Karpas-422 (cell line): ENCODE results near the gene TMEM223. TPM values are rescaled to one million over a fixed set of nuclear protein-coding genes. Genes with fewer than 3 reads are reported as not detected.
"Not testable (repeated sequence)": the region's sequence is repeated elsewhere in the genome, so short reads cannot be mapped to it uniquely, and the experiment has no call there.

Source experiments
- DNase-seq: peaks from one replicate; pipeline ENCODE4 v3.0.0-alpha.2; 2015
- H2AFZ ChIP-seq: fragments of 200-600 bp; sonication (generic); 2 replicates; pipeline ENCODE4 v1.6.1; 2014; ENCODE audit warnings: antibody characterized with exemption, low read length, mixed read lengths
- H3K27ac ChIP-seq: fragments of 200-600 bp; sonication (generic); 2 replicates; pipeline ENCODE4 v1.5.1; 2014; ENCODE audit warnings: mild to moderate bottlenecking, low read length, moderate library complexity
- H3K27me3 ChIP-seq: fragments of 200-600 bp; sonication (generic); 2 replicates; pipeline ENCODE4 v1.6.1; 2014; ENCODE audit warnings: low read length, mixed read lengths
- H3K36me3 ChIP-seq: fragments of 200-600 bp; sonication (generic); 2 replicates; pipeline ENCODE4 v1.6.1; 2014; ENCODE audit warnings: low read length, mixed read lengths; ENCODE audit not compliant: insufficient read depth
- H3K4me1 ChIP-seq: fragments of 200-600 bp; sonication (generic); 2 replicates; pipeline ENCODE4 v1.6.1; 2014; ENCODE audit warnings: mild to moderate bottlenecking, low read length, mixed read lengths
- H3K4me2 ChIP-seq: fragments of 200-600 bp; sonication (generic); 2 replicates; pipeline ENCODE4 v1.6.1; 2014; ENCODE audit warnings: low read length, low read depth, mild to moderate bottlenecking; ENCODE audit not compliant: poor library complexity, severe bottlenecking
- H3K4me3 ChIP-seq: fragments of 200-600 bp; sonication (generic); 2 replicates; pipeline ENCODE4 v1.5.1; 2014; ENCODE audit warnings: mild to moderate bottlenecking, antibody characterized with exemption, low read length, mixed read lengths
- H3K79me2 ChIP-seq: fragments of 200-600 bp; sonication (generic); 2 replicates; pipeline ENCODE4 v1.6.1; 2014; ENCODE audit warnings: mild to moderate bottlenecking, low read length, mixed read lengths
- H3K9ac ChIP-seq: fragments of 200-600 bp; sonication (generic); 2 replicates; pipeline ENCODE4 v1.6.0; 2014; ENCODE audit warnings: low read length
- H3K9me2 ChIP-seq: fragments of 200-600 bp; sonication (generic), shearing (Covaris generic); replicated peaks from 2 replicates; pipeline ENCODE4 v1.6.0; 2014; ENCODE audit warnings: mild to moderate bottlenecking, low read length, moderate library complexity; ENCODE audit not compliant: insufficient read depth
- H3K9me3 ChIP-seq: fragments of 300-700, 200-600 bp; sonication (generic); 2 replicates; pipeline ENCODE4 v1.6.1; 2014; ENCODE audit warnings: low read length, mixed read lengths
- H4K20me1 ChIP-seq: fragments of 200-600 bp; sonication (generic); 2 replicates; pipeline ENCODE4 v1.6.1; 2014; ENCODE audit warnings: mild to moderate bottlenecking, antibody characterized with exemption, low read length, low read depth; ENCODE audit not compliant: insufficient read depth
- total RNA-seq: library from RNA; depleted of rRNA; stranded (reverse); fragments of >200 nt; shearing (Covaris generic); gene quantifications from 2 replicates; pipeline ENCODE4 v1.2.3, GENCODE V29; 2014; ENCODE audit warnings: low replicate concordance

Gene TMEM223
- total RNA-seq, 1 experiment from 2014 or later: 22.2 TPM

DNA sequence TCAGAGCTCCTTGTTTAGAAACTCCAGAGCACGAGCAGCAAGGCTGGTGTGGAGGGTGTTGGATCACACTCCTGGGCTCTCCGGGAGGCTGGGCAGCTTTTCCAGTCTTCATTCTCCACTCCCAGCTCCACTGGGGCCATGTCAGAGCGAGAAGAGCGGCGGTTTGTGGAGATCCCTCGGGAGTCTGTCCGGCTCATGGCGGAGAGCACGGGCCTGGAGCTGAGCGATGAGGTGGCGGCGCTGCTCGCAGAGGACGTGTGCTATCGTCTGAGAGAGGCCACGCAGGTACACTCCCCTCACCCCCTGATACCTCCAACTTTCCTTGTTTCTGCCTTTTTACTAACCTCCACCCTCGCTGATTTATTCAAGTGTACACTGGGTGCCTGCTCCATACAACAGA is 16.2 kb downstream of the TMEM223 start:
- H3K79me2 ChIP-seq: peaks cover 28% of the 10 kb centered on the region
- H3K4me3 ChIP-seq: no peak overlapping the region

DNA sequence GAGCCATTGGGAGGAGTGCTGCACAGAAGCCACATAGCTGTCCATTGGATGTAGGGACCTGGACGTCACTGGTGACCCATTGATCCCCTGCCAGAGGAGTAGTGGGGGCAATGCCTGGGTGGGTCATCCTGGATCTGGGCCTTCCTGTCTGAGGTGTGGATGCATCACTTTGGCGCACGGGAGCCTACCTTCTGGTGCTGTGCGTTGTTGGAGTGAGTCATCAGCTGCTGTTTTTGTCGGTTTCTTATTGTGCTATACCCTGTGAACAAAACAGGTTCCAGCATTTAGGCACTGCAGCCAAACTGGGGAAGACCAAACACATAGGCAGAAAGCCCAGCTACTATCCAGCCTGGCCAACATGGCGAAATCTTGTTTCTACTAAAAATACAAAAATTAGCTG is 17.4 kb downstream of the TMEM223 start:
- Histone ChIP-seq H3K9me2 (no peaks in the 10 kb centered on the region), H3K4me3 (no peak overlapping the region), H2AFZ (no peak overlapping the region), H3K27me3 (no peaks in the 10 kb centered on the region), H3K4me2 (no peak overlapping the region), H4K20me1 (no peaks in the 10 kb centered on the region), H3K79me2 (peaks cover 28% of the 10 kb centered on the region), H3K9ac (no peak overlapping the region), H3K36me3 (no peaks in the 10 kb centered on the region), H3K27ac (no peak overlapping the region), H3K9me3 (no peaks in the 10 kb centered on the region), H3K4me1 (peaks cover 28% of the 10 kb centered on the region)
- no peak for DNase-seq

More for the DNA sequence above, 16.2 kb downstream of the TMEM223 start:
- no peak overlapping the region for H3K9ac ChIP-seq
- no peak overlapping the region for H3K27ac ChIP-seq
- no peak overlapping the region for H2AFZ ChIP-seq
- H3K36me3 ChIP-seq: no peaks in the 10 kb centered on the region
- H3K4me1 ChIP-seq: peaks cover 19% of the 10 kb centered on the region
- no peaks in the 10 kb centered on the region for H3K9me3 ChIP-seq
- no peak overlapping the region for H3K4me2 ChIP-seq
- H3K27me3 ChIP-seq: no peaks in the 10 kb centered on the region
- H3K9me2 ChIP-seq: no peaks in the 10 kb centered on the region
- DNase-seq: no peak
- H4K20me1 ChIP-seq: no peaks in the 10 kb centered on the region

DNA sequence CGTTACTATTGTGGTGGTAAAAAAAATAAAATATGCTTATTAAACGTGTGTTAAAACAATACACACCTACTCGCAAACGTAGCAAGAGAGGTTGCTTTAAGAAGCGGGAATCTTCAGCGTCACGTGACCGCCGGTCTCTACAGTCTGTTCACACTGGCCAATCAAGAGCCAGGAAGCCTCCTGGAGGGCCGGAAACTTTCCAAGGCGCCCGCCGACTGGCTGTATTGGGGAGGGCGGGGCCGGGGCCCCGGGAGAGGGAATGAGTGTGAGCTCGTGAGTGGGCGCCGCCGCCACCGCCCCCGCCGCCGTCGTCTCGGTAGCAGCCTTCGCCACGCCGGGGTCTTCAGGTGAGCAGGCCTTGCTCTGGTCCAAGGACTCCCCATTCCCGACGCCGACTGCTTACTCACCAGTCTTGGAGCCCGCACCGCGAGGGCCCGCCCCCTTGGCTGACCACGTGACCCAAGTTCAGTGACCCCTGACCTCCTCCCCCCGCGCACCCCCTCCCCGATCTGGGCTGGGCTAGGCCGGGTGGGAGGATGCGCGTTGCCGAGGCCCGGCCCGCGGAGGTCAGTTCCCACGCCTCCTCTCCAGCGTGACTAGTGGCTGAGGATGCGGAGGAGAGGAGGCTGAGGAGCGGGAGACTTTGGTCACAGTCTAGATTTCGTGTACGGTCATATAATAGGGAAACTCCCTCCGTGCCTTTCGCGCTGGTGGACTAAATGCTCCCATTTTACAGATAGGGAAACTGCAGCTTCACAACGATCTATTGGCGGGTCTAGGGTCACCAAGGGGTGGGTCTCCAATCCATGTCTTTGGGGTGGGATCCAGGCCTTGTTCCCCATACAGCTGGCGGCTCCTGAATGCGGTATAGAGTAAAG is 20.4 kb downstream of the TMEM223 start, which contains the start of gene TAF6L:
Gene TAF6L, plus strand, starts transcription at position 253 of the 878 bp plus-strand sequence. CDS start 4,388 bp downstream, outside the sequence.
- Histone ChIP-seq H3K9ac (peak within 1 kb of the TSS; percentile 90), H3K4me2 (peak within 1 kb of the TSS; percentile 98), H3K9me2 (no peaks in the 10 kb centered on the region), H2AFZ (peak within 1 kb of the TSS; percentile 94), H3K4me1 (peaks cover 28% of the 10 kb centered on the region), H4K20me1 (no peaks in the 10 kb centered on the region), H3K4me3 (peak within 1 kb of the TSS; percentile 98), H3K79me2 (peaks cover 28% of the 10 kb centered on the region), H3K36me3 (no peaks in the 10 kb centered on the region), H3K27ac (peak within 1 kb of the TSS; percentile 62), H3K9me3 (no peaks in the 10 kb centered on the region), H3K27me3 (no peaks in the 10 kb centered on the region)
- DNase-seq: peak; percentile 97

DNA sequence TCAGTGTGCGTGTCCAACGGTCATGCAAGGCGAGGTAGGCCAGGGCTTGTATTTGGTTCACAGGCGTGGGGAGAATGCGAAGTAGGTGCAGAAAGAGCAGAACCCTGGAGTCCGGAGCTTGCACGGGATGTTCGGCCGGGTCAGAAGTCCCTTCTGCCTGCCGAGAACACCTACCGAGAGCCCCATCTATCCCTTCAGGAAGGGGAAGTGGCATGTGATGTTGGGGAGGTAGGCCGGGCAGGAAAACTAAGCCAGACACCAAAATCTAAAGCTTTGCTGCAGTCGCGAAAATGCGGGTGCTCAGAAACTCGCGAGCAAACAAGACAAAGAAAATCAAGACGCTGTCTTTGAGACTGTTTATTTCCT is 21.0 kb downstream of the TMEM223 start:
- peak overlapping the region; percentile 90 for H3K9ac ChIP-seq
- H3K4me3 ChIP-seq: peak overlapping the region; percentile 98
- no peaks in the 10 kb centered on the region for H3K9me2 ChIP-seq
- H3K27me3 ChIP-seq: no peaks in the 10 kb centered on the region
- 0 out of 2 replicates have a peak, but pooled peaks cover 4% of the 10 kb centered on the region for H3K36me3 ChIP-seq
- peaks cover 28% of the 10 kb centered on the region for H3K79me2 ChIP-seq
- no peaks in the 10 kb centered on the region for H3K9me3 ChIP-seq
- peaks cover 28% of the 10 kb centered on the region for H3K4me1 ChIP-seq
- no peaks in the 10 kb centered on the region for H4K20me1 ChIP-seq
- H2AFZ ChIP-seq: peak overlapping the region; percentile 85; the same call in 1 of the 2 replicates
- H3K27ac ChIP-seq: peak overlapping the region; percentile 62
- peak; percentile 62 for DNase-seq
- peak overlapping the region; percentile 98 for H3K4me2 ChIP-seq

DNA sequence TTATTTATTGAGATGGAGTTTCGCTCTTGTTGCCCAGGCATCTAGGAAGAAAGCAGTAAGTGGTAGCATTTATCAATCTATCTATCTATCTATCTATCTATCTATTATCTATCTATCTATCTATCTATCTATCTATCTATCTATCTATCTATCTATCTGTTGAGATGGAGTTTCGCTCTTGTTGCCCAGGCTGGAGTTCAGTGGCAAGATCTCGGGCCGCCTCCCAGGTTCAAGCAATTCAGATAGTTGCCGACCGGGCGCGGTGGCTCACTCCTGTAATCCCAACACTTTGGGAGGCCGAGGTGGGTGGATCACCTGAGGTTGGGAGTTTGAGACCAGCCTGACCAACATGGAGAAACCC is 31.0 kb downstream of the TMEM223 start:
- H3K9ac ChIP-seq: peak overlapping the region; percentile 87; the same call in 1 of the 2 replicates
- not testable (repeated sequence) for DNase-seq, H4K20me1 ChIP-seq, H3K9me3 ChIP-seq, H3K36me3 ChIP-seq, H2AFZ ChIP-seq, H3K27me3 ChIP-seq, H3K9me2 ChIP-seq, H3K27ac ChIP-seq
- H3K79me2 ChIP-seq: peaks cover 18% of the 10 kb centered on the region
- peaks cover 17% of the 10 kb centered on the region for H3K4me1 ChIP-seq
- H3K4me2 ChIP-seq: peak overlapping the region; percentile 77
- H3K4me3 ChIP-seq: peak overlapping the region; percentile 31; the same call in 1 of the 2 replicates

DNA sequence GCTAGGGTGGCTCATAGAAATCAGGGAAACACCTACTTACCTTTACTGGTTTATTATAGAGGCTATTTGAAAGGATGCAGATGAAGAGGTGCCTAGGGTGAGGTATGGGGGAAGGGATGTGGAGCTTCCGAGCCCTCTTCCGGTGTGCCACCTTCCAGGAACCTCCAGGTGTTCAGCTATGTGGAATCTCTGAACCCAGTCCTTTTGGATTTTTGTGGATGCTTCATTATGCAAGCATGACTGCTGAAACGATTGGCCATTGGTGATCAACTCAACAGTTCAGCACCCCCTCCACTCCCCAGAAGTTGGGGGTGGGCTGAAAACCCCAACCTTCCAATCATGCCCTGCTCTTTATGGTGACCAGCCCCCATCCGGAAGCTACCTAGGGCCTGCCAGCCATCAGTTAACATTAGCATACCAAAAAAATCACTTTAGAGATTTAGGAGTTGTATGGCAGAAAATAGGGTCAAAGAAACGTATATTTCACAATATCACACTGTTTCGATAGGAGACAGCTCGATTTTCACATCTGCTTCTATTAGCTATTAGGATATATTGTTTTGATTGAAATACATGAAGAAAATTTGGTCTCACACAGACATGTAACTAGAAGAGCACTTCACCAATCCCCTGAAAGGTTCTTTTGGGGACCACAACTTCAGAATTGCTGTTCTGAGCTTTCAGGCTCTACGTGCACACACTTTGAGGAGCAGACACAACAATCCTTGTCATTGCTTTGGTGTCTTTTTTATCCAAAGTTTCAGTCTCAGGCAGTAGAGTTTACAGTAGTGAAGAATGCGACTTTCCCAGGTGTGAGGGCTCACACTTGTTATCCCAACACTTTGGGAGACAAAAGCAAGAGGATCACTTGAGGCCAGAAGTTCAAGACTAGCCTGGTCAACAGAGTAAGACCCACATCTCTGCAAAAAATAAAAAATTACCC is 33.7 kb downstream of the TMEM223 start:
- Histone ChIP-seq H3K9ac (no peak overlapping the region), H3K9me2 (no peaks in the 10 kb centered on the region), H3K27ac (no peak overlapping the region), H3K9me3 (no peaks in the 10 kb centered on the region), H3K36me3 (peaks cover 3% of the 10 kb centered on the region; the same call in 1 of the 2 replicates), H3K27me3 (no peaks in the 10 kb centered on the region), H3K4me3 (no peak overlapping the region), H3K4me2 (no peak overlapping the region), H2AFZ (no peak overlapping the region), H3K79me2 (peaks cover 19% of the 10 kb centered on the region), H3K4me1 (peaks cover 29% of the 10 kb centered on the region), H4K20me1 (no peaks in the 10 kb centered on the region)
- no peak for DNase-seq

DNA sequence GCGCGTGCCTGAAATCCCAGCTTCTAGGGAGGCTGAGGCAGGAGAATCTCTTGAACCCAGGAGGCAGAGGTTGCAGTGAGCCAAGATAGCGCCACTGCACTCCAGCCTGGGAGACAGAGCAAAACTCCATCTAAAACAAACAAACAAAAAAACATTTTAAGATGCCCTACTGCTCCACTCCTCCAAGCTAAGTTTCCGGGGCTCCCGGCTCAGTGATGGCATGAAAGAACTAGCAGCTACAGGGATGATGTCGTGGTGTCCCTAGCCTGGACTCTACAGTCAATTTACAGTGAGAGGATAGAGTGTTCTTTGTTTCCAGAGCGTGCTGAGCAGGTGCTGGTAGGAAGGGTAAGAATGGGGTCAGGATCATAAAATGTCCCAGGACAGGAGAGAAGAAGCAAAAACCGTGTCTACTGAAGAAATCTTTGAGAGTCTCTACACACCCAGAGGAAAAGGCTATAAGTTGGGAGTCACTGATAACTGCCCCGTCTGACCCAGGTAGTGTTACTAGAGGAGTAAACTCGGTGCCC is 36.7 kb downstream of the TMEM223 start:
- no peak for DNase-seq
- peak overlapping the region; percentile 66 for H3K4me2 ChIP-seq
- H3K9me2 ChIP-seq: no peaks in the 10 kb centered on the region
- H3K27me3 ChIP-seq: no peaks in the 10 kb centered on the region
- H3K36me3 ChIP-seq: no peaks in the 10 kb centered on the region
- no peak overlapping the region; the same call in 1 of the 2 replicates for H3K9ac ChIP-seq
- no peaks in the 10 kb centered on the region for H4K20me1 ChIP-seq
- no peak overlapping the region for H3K27ac ChIP-seq
- H2AFZ ChIP-seq: no peak overlapping the region
- H3K79me2 ChIP-seq: peaks cover 17% of the 10 kb centered on the region
- peaks cover 20% of the 10 kb centered on the region for H3K4me1 ChIP-seq
- no peak overlapping the region; the same call in 1 of the 2 replicates for H3K4me3 ChIP-seq
- no peaks in the 10 kb centered on the region for H3K9me3 ChIP-seq
